Muscle of leg (tissue), 16 donors: ENCODE measurements around the gene OS9. TPM values are rescaled to one million over a fixed set of nuclear protein-coding genes. Genes with fewer than 3 reads are reported as not detected.
"Not testable (repeated sequence)": the region's sequence is repeated elsewhere in the genome, so short reads cannot be mapped to it uniquely, and the experiment has no call there.

Experiments used
- DNase-seq: peaks from one replicate; pipeline ENCODE4 v3.0.0; 2013
- H3K27ac ChIP-seq: one replicate; pipeline ENCODE4 v1.5.1; 2013; ENCODE audit warnings: mild to moderate bottlenecking, low read length, control low read depth
- H3K27me3 ChIP-seq: one replicate; pipeline ENCODE4 v1.6.1; 2013; ENCODE audit warnings: low read length; ENCODE audit not compliant: control insufficient read depth, insufficient read depth
- H3K36me3 ChIP-seq: one replicate; pipeline ENCODE4 v1.6.1; 2013; ENCODE audit warnings: low read length; ENCODE audit not compliant: control insufficient read depth, insufficient read depth
- H3K4me1 ChIP-seq: one replicate; pipeline ENCODE4 v1.6.1; 2013; ENCODE audit warnings: low read length; ENCODE audit not compliant: control insufficient read depth, insufficient read depth
- H3K4me3 ChIP-seq: one replicate; pipeline ENCODE4 v1.5.1; 2013; ENCODE audit warnings: low read length, control low read depth
- H3K9me3 ChIP-seq: replicated peaks from 2 replicates; pipeline ENCODE4 v1.6.1; 2013; ENCODE audit warnings: low read depth, low read length; ENCODE audit not compliant: control insufficient read depth
- WGBS: methylation state at CpG from one replicate; pipeline ENCODE4 v1.1.5; 2013; ENCODE audit warnings: missing lambda C conversion rate; ENCODE audit not compliant: insufficient coverage; 5-methylcytosine and 5-hydroxymethylcytosine counted together
- long read RNA-seq, 11 donors: transcript quantifications; one replicate each; lab custom pipeline, GENCODE V29; 2026
- polyA plus RNA-seq, 8 donors: library from polyadenylated mRNA; unstranded; fragments of 120-200 nt; gene quantifications; one replicate each; pipeline versions ENCODE4 v1.2.1 to v1.2.3, GENCODE V29; 2013; ENCODE audit warnings: inconsistent platforms in 1 of 8, low replicate concordance in 1 of 8; ENCODE audit not compliant: insufficient read length in 8 of 8, insufficient read depth in 1 of 8
- total RNA-seq: library from RNA; stranded (reverse); fragments of 120-200 nt; gene quantifications from one replicate; pipeline ENCODE4 v1.2.4, GENCODE V29; 2013

The OS9 gene
- total RNA-seq (146 TPM), polyA plus RNA-seq (100 to 1,000 TPM; 114 to 169 (median 131) TPM)
- long read RNA-seq, donor 1, transcript OS9-216 (3 exons, 564 nt) = major isoform, 7 of 24 reads
- long read RNA-seq, donor 1, transcript OS9-202 (15 exons, 2,691 nt) = minor isoform, 6 of 24 reads
- long read RNA-seq, donor 1, partial matches to known transcripts = 0 of 24 reads
- long read RNA-seq, donor 1, other reads (novel, unspliced or antisense) = 0 of 24 reads
- long read RNA-seq, donor 2, partial matches to known transcripts = 0 of 1 reads
- long read RNA-seq, donor 2, other reads (novel, unspliced or antisense) = 0 of 1 reads
- long read RNA-seq, donor 3, transcript OS9-220 (14 exons, 2,135 nt) = major isoform, 11 of 53 reads
- long read RNA-seq, donor 3, transcript OS9-201 (14 exons, 2,505 nt) = minor isoform, 5 of 53 reads
- long read RNA-seq, donor 3, transcript OS9-202 (15 exons, 2,691 nt) = minor isoform, 8 of 53 reads
- long read RNA-seq, donor 3, transcript OS9-216 (3 exons, 564 nt) = minor isoform, 9 of 53 reads
- long read RNA-seq, donor 3, partial matches to known transcripts = 6 of 53 reads
- long read RNA-seq, donor 3, other reads (novel, unspliced or antisense) = 10 of 53 reads
- long read RNA-seq, donor 4, transcript OS9-202 (15 exons, 2,691 nt) = major isoform, 7 of 25 reads
- long read RNA-seq, donor 4, partial matches to known transcripts = 8 of 25 reads
- long read RNA-seq, donor 4, other reads (novel, unspliced or antisense) = 0 of 25 reads
- long read RNA-seq, donor 5, transcript OS9-220 (14 exons, 2,135 nt) = minor isoform, 6 of 75 reads
- long read RNA-seq, donor 5, transcript OS9-216 (3 exons, 564 nt) = major isoform, 28 of 75 reads
- long read RNA-seq, donor 5, transcript OS9-202 (15 exons, 2,691 nt) = minor isoform, 17 of 75 reads
- long read RNA-seq, donor 5, partial matches to known transcripts = 7 of 75 reads
- long read RNA-seq, donor 5, other reads (novel, unspliced or antisense) = 5 of 75 reads
- long read RNA-seq, donor 6, transcript OS9-216 (3 exons, 564 nt) = minor isoform, 5 of 41 reads
- long read RNA-seq, donor 6, transcript OS9-220 (14 exons, 2,135 nt) = minor isoform, 8 of 41 reads
- long read RNA-seq, donor 6, transcript OS9-202 (15 exons, 2,691 nt) = major isoform, 12 of 41 reads
- long read RNA-seq, donor 6, partial matches to known transcripts = 5 of 41 reads
- long read RNA-seq, donor 6, other reads (novel, unspliced or antisense) = 0 of 41 reads
- long read RNA-seq, donor 7, transcript OS9-220 (14 exons, 2,135 nt) = minor isoform, 6 of 61 reads
- long read RNA-seq, donor 7, transcript OS9-202 (15 exons, 2,691 nt) = minor isoform, 8 of 61 reads
- long read RNA-seq, donor 7, transcript OS9-216 (3 exons, 564 nt) = major isoform, 11 of 61 reads
- long read RNA-seq, donor 7, partial matches to known transcripts = 31 of 61 reads
- long read RNA-seq, donor 7, other reads (novel, unspliced or antisense) = 0 of 61 reads
- long read RNA-seq, donor 8, transcript OS9-216 (3 exons, 564 nt) = major isoform, 8 of 22 reads
- long read RNA-seq, donor 8, partial matches to known transcripts = 5 of 22 reads
- long read RNA-seq, donor 8, other reads (novel, unspliced or antisense) = 0 of 22 reads
- long read RNA-seq, donor 9, transcript OS9-220 (14 exons, 2,135 nt) = minor isoform, 8 of 25 reads
- long read RNA-seq, donor 9, transcript OS9-216 (3 exons, 564 nt) = major isoform, 9 of 25 reads
- long read RNA-seq, donor 9, partial matches to known transcripts = 0 of 25 reads
- long read RNA-seq, donor 9, other reads (novel, unspliced or antisense) = 0 of 25 reads
- long read RNA-seq, donor 10, transcript OS9-216 (3 exons, 564 nt) = major isoform, 8 of 31 reads
- long read RNA-seq, donor 10, transcript OS9-202 (15 exons, 2,691 nt) = minor isoform, 5 of 31 reads
- long read RNA-seq, donor 10, transcript OS9-220 (14 exons, 2,135 nt) = minor isoform, 5 of 31 reads
- long read RNA-seq, donor 10, partial matches to known transcripts = 8 of 31 reads
- long read RNA-seq, donor 10, other reads (novel, unspliced or antisense) = 0 of 31 reads
- long read RNA-seq, donor 11, transcript OS9-220 (14 exons, 2,135 nt) = minor isoform, 7 of 61 reads
- long read RNA-seq, donor 11, transcript OS9-202 (15 exons, 2,691 nt) = minor isoform, 5 of 61 reads
- long read RNA-seq, donor 11, transcript OS9-216 (3 exons, 564 nt) = major isoform, 9 of 61 reads
- long read RNA-seq, donor 11, partial matches to known transcripts = 34 of 61 reads
- long read RNA-seq, donor 11, other reads (novel, unspliced or antisense) = 0 of 61 reads

- peak; percentile 100 for DNase-seq
- H3K27me3 ChIP-seq = no peaks in the 10 kb centered on the region
- H3K9me3 ChIP-seq = no peaks in the 10 kb centered on the region
- peaks cover 10% of the 10 kb centered on the region for H3K4me1 ChIP-seq
- peaks cover 30% of the 10 kb centered on the region for H3K36me3 ChIP-seq
- WGBS = under 1% methylated on average over 40 of the region's 45 CpGs
- H3K4me3 ChIP-seq = peak within 1 kb of the TSS; percentile 98
- H3K27ac ChIP-seq = peak within 1 kb of the TSS; percentile 91
Measured at GRCh38 chr12:57693659-57694458, at the start of gene OS9. Gene OS9 (plus strand): TSS chr12:57694132. CDS start chr12:57694162, 30 bp downstream.

GRCh38 chr12:57645990-57646658, 47.8 kb upstream of the OS9 start:
- WGBS = no CpG with 5 or more reads among the region's 13 CpGs
- H3K4me3 ChIP-seq, H3K9me3 ChIP-seq, H3K36me3 ChIP-seq, H3K27ac ChIP-seq, H3K4me1 ChIP-seq, H3K27me3 ChIP-seq: not testable (repeated sequence)
- DNase-seq = peak; percentile 4

- not testable (repeated sequence) for H3K4me1 ChIP-seq, H3K4me3 ChIP-seq, DNase-seq, H3K36me3 ChIP-seq, H3K27ac ChIP-seq, H3K27me3 ChIP-seq, H3K9me3 ChIP-seq
- no CpG with 5 or more reads among the region's 15 CpGs for WGBS
Measured at GRCh38 chr12:57646659-57647049, 47.3 kb upstream of the OS9 start.

GRCh38 chr12:57654042-57654441, 39.9 kb upstream of the OS9 start:
- no peaks in the 10 kb centered on the region for H3K4me1 ChIP-seq
- H3K27ac ChIP-seq = no peak overlapping the region
- H3K4me3 ChIP-seq = no peak overlapping the region
- WGBS = no CpG with 5 or more reads among the region's 3 CpGs
- no peaks in the 10 kb centered on the region for H3K36me3 ChIP-seq
- DNase-seq = no peak
- no peaks in the 10 kb centered on the region for H3K27me3 ChIP-seq
- H3K9me3 ChIP-seq = no peaks in the 10 kb centered on the region

GRCh38 chr12:57655541-57656240, 38.2 kb upstream of the OS9 start:
- H3K9me3 ChIP-seq = no peaks in the 10 kb centered on the region

GRCh38 chr12:57656408-57656807, 37.5 kb upstream of the OS9 start:
- DNase-seq, H3K27ac ChIP-seq, H3K4me1 ChIP-seq, H3K36me3 ChIP-seq, H3K4me3 ChIP-seq, H3K27me3 ChIP-seq, H3K9me3 ChIP-seq: not testable (repeated sequence)
- WGBS = no CpG with 5 or more reads among the region's 4 CpGs

More at GRCh38 chr12:57655541-57656240, 38.2 kb upstream of the OS9 start:
- H3K4me3 ChIP-seq = no peak overlapping the region
- no peaks in the 10 kb centered on the region for H3K36me3 ChIP-seq
- no peaks in the 10 kb centered on the region for H3K27me3 ChIP-seq
- H3K27ac ChIP-seq = no peak overlapping the region
- no peaks in the 10 kb centered on the region for H3K4me1 ChIP-seq
- DNase-seq = no peak
- WGBS = 80% methylated on average over 17 of the region's 23 CpGs

- H3K9me3 ChIP-seq = no peaks in the 10 kb centered on the region
- no peak overlapping the region for H3K4me3 ChIP-seq
- H3K27me3 ChIP-seq = no peaks in the 10 kb centered on the region
- H3K4me1 ChIP-seq = no peaks in the 10 kb centered on the region
- WGBS = 33% methylated on average over 1 of the region's 3 CpGs
- no peaks in the 10 kb centered on the region for H3K36me3 ChIP-seq
- H3K27ac ChIP-seq = no peak overlapping the region
- no peak for DNase-seq
Measured at GRCh38 chr12:57657744-57658143, 36.2 kb upstream of the OS9 start.
